GM19463 (cell line): ENCODE data around the gene PHKG2.
A peak's percentile ranks its signal among the peaks of the same experiment; 100 is the strongest.

ENCODE experiments used
- ATAC-seq: cut with Tn5 transposase; IDR thresholded peaks from one replicate; pipeline ENCODE4 v1.9.1; 2021; ENCODE audit warnings: mild to moderate bottlenecking, moderate library complexity; ENCODE audit not compliant: unreplicated experiment

The PHKG2 gene

GRCh38 chr16:30773826-30774225, 25.6 kb downstream of the PHKG2 start:
- no peak for ATAC-seq

GRCh38 chr16:30774367-30775130, 26.3 kb downstream of the PHKG2 start:
- ATAC-seq, result no peak

- ATAC-seq, result no peak
Observed at GRCh38 chr16:30775131-30775391, 26.8 kb downstream of the PHKG2 start.

GRCh38 chr16:30775392-30776188, 27.4 kb downstream of the PHKG2 start:
- ATAC-seq, result peak; percentile 72

GRCh38 chr16:30777591-30778297, 29.5 kb downstream of the PHKG2 start:
- ATAC-seq, result no peak

- no peak for ATAC-seq
Observed at GRCh38 chr16:30778549-30779244, 30.5 kb downstream of the PHKG2 start.

GRCh38 chr16:30779596-30779995, 31.4 kb downstream of the PHKG2 start:
- ATAC-seq, result no peak

- no peak for ATAC-seq
Observed at GRCh38 chr16:30780021-30780420, 31.8 kb downstream of the PHKG2 start.

- ATAC-seq, result no peak
Observed at GRCh38 chr16:30780549-30780948, 32.3 kb downstream of the PHKG2 start.

GRCh38 chr16:30782486-30783279, 34.5 kb downstream of the PHKG2 start:
- ATAC-seq, result no peak

GRCh38 chr16:30783280-30784109, 35.3 kb downstream of the PHKG2 start:
- no peak for ATAC-seq

- no peak for ATAC-seq
Observed at GRCh38 chr16:30784215-30784614, 36.0 kb downstream of the PHKG2 start.

- ATAC-seq, result no peak
Observed at GRCh38 chr16:30785126-30786106, 37.2 kb downstream of the PHKG2 start.

- no peak for ATAC-seq
Observed at GRCh38 chr16:30786115-30786935, 38.1 kb downstream of the PHKG2 start.

GRCh38 chr16:30786936-30787612, 38.8 kb downstream of the PHKG2 start, which contains the start of gene ZNF629:
TSS of gene ZNF629 (minus strand) at chr16:30787205. CDS start at chr16:30784482, 2,723 bp downstream.
- ATAC-seq, result no peak

GRCh38 chr16:30787613-30788378, 39.6 kb downstream of the PHKG2 start:
- no peak for ATAC-seq
